HG02623 (cell line): ENCODE data around the gene SLC25A34.

Experiments used
- ATAC-seq: cut with Tn5 transposase; IDR thresholded peaks from one replicate; pipeline ENCODE4 v1.9.1; 2021; ENCODE audit warnings: moderate library complexity; ENCODE audit not compliant: unreplicated experiment

The SLC25A34 gene

DNA sequence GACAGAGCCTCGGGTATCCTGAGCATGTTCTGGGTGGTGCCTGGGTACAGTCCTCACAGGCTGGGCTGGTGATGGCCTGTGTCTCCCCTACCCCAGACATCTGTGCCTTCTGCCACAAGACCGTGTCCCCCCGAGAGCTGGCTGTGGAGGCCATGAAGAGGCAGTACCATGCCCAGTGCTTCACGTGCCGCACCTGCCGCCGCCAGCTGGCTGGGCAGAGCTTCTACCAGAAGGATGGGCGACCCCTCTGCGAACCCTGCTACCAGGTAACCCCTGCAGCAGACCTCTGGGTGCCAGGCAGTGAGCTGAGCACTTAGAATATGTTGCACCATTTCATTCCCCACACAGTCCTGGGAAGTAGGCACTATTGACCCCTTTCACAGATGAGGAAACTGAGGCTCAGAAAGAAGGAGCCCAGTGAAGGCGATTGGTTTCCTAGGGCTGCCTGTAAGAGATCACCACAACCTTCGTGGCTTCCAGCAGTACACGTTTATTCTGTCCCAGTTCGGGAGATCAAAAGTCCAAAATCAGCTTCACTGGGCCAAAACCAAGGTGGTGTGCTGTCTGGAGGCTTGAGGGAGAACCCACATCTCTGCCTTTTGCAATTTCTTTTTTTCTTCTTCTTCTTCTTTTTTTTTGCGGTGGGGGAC lies 34.4 kb downstream of the SLC25A34 start:
- ATAC-seq = no peak

DNA sequence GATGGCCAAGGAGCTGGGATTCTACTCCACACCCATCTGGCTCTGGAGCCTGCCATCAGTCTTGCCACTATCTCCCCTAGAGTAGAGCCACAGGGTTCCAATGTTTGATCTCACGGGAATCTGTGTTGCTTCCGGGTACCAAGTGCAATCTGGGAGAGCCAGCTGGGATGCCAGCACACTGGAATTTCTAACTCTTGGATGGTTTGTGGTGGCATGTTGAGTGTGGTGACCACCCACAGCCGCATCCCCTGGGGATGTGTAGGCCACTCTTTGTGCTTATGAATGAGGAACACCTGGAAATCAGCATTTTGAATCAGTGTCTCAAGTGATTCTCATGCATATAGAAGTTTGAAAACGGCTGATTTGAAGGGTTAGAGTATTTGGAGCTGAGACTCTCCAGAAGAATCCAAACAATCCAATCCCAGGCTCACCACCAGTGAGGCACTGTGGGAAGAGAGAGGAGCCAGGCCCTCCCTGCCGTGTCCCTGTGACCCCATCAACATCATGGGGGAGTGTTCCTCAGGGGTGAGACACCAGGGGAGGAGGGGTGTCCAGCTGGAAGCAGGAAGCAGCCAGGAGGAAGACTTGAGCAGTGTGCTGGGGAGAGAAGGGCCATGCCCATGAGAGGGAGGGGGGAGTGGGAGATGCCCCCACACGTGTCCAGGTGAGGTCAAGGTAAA lies 35.9 kb downstream of the SLC25A34 start:
- no peak for ATAC-seq

DNA sequence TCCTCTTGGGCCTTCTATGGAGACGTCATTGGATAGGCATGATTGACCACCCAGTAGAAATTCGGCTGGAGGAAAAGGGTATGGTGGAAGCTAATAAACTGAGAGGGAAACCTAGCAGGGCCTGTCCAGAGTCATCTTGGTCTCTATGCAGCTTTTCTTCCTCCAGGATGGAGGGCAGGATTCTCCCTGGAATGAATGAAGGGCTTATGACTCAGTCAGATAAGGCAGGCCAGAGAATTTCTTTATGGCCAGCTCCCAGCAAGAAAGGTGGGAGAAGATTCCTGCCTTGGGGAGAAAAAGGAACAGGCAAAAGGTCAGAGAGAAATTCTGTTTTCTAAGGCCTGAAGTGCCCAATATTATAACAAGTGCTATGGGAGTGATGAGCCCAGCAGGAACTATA lies 39.6 kb downstream of the SLC25A34 start:
- no peak for ATAC-seq

DNA sequence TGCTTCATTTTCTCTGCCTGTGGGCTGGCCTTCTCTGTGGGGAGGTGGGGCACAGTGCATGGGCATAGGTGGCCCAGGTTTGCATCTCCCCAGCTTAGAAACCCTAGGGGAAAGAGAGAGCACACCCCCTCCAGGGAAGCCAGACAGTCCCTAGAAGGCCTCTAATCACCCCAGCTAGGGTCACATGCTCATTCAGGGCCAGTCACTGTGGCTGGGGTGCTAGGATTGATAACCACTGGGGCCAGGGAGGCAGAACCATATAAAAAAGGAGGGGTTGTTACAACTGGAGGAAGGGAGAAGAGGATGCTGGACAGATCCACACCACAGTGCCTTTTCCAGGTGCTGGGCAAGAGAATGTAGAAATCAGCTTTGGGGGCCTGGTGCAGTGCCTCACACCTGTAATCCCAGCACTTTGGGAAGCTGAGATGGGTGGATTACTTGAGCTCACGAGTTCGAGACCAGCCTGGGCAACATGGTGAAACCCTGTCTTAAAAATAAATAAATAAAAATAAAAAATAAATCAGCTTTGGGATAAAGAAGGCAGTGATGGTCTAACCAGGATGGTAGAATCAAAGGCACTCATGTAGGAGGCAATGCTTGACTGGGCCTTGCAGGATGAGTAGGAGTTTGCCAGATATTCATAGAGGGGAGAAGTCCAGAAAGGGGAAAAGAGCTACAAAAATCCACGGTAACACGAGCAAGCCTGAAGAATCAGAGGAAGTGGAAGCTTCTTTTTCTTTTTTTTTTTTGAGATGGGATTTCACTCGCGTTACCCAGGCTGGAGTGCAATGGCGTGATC lies 42.0 kb downstream of the SLC25A34 start:
- ATAC-seq = no peak

DNA sequence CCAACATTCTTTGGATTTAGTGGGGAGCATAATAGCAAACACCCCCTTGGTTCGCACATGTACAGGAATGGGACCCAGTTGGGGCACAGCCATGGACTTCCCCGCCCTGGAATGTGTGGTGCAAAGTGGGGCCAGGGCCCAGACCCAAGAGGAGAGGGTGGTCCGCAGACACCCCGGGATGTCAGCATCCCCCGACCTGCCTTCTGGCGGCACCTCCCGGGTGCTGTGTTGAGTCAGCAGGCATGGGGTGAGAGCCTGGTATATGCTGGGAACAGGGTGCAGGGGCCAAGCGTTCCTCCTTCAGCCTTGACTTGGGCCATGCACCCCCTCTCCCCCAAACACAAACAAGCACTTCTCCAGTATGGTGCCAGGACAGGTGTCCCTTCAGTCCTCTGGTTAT lies 49.6 kb downstream of the SLC25A34 start:
- ATAC-seq = no peak

DNA sequence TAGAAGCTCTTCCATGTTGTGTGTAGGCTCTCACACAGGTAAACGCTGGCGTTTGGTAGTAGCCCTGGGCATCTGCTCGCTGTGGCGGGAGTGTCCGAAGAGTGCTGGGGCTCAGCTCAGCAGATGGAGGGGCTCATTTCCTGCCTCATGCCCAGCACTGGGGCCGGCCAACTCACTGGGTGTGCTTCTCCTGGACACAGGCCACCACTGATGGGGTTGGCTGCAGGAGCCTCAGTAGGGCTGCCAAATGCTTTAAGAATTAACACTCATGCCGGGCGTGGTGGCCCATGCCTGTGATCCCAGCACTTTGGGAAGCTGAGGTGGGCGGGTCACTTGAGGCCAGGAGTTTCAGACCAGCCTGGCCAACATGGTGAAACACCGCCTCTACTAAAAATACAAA lies 50.5 kb downstream of the SLC25A34 start:
- no peak for ATAC-seq

DNA sequence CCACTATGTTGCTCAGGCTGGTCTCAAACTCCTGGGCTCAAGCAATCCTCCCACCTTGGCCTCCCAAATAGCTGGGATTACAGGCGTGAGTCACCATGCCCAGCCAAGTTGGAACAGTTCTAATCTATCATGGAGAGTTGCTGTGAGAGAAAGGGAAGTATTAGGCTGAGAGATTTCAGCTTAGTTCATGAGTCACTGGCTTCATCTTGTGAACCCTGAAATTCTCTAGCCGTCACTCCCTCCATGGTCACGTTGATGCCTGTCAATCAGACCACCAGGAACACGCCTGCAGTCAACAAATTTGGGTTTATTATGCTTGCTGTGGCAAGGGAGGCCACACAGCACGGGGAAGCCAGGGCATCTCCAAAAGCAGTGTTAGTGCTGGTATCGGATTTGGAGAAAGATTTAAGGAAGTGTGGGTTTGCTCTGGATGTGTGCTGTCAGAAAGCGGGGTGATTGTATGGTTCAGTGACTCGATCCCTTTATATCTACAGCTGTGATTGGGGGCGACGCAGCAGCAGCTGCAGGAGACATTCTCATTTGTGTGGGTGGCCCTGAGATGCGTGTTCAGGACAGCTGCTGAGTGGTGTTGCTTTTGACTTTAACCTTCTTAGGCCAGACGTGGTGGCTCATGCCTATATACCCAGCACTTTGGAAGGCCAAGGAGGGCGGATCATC lies 52.7 kb downstream of the SLC25A34 start:
- ATAC-seq = no peak
